DND-41 (cell line): ENCODE results near the gene HMGXB3.

Experiments used
- ATAC-seq: fragments of 200-7000 bp; cut with Tn5 transposase; 3 replicates; pipeline ENCODE4 v1.9.1; 2021; ENCODE audit warnings: low read depth; ENCODE audit not compliant: insufficient read depth
- DNase-seq: peaks from one replicate; pipeline ENCODE4 v3.0.0-alpha.2; 2020
- H2AFZ ChIP-seq: 2 replicates; pipeline ENCODE4 v1.6.0; 2012; ENCODE audit warnings: low read depth, low read length
- H3K27ac ChIP-seq: 2 replicates; pipeline ENCODE4 v1.5.1; 2012; ENCODE audit warnings: low read length, inconsistent platforms
- H3K27me3 ChIP-seq: fragments of 200-600 bp; sonication (generic); 2 replicates; pipeline ENCODE4 v1.6.0; 2012; ENCODE audit warnings: low read length, mild to moderate bottlenecking, inconsistent platforms; ENCODE audit not compliant: insufficient read depth, poor library complexity
- H3K36me3 ChIP-seq: 2 replicates; pipeline ENCODE4 v1.5.1; 2012; ENCODE audit warnings: low read length, inconsistent platforms; ENCODE audit not compliant: insufficient read depth
- H3K4me1 ChIP-seq: 2 replicates; pipeline ENCODE4 v1.5.1; 2012; ENCODE audit warnings: mild to moderate bottlenecking, low read length; ENCODE audit not compliant: insufficient read depth
- H3K4me2 ChIP-seq: 2 replicates; pipeline ENCODE4 v1.6.0; 2012; ENCODE audit warnings: mild to moderate bottlenecking, moderate library complexity, low read length, inconsistent platforms; ENCODE audit not compliant: insufficient read depth
- H3K4me3 ChIP-seq, 2 experiments: fragments of 200-600 bp in 1 of 2; shearing (Covaris generic) in 1 of 2; 2 replicates each; pipeline ENCODE4 v1.5.1; 2012 to 2016; ENCODE audit warnings: inconsistent platforms in 2 of 2, low read length in 2 of 2, mild to moderate bottlenecking in 2 of 2, low read depth in 1 of 2, moderate library complexity in 1 of 2
- H3K79me2 ChIP-seq: 2 replicates; pipeline ENCODE4 v1.6.0; 2012; ENCODE audit warnings: low read length, inconsistent platforms; ENCODE audit not compliant: insufficient read depth
- H3K9ac ChIP-seq: 2 replicates; pipeline ENCODE4 v1.6.0; 2012; ENCODE audit warnings: low read depth, mild to moderate bottlenecking, inconsistent platforms, low read length, moderate library complexity
- H3K9me3 ChIP-seq: 2 replicates; pipeline ENCODE4 v1.5.1; 2012; ENCODE audit warnings: low read length, moderate library complexity, mild to moderate bottlenecking, inconsistent platforms; ENCODE audit not compliant: insufficient read depth, severe bottlenecking
- H4K20me1 ChIP-seq: 2 replicates; pipeline ENCODE4 v1.6.0; 2012; ENCODE audit warnings: low read length; ENCODE audit not compliant: insufficient read depth
- CTCF ChIP-seq: IDR thresholded peaks from 2 replicates; pipeline ENCODE4 v1.5.1; 2012; ENCODE audit warnings: borderline replicate concordance, low read length, moderate library complexity, mild to moderate bottlenecking; ENCODE audit not compliant: poor library complexity, severe bottlenecking; ENCODE audit errors: extremely low read depth
- EZH2 ChIP-seq: IDR thresholded peaks from 3 replicates; pipeline ENCODE4 v1.6.1; 2012; ENCODE audit warnings: borderline replicate concordance, low read depth, mild to moderate bottlenecking, moderate library complexity, low read length, inconsistent platforms; ENCODE audit not compliant: severe bottlenecking

The HMGXB3 gene

GRCh38 chr5:150068071-150068470, 67.5 kb downstream of the HMGXB3 start:
- H3K4me2 ChIP-seq: no peak overlapping the region
- H3K4me3 ChIP-seq: no peak overlapping the region
- H3K27me3 ChIP-seq: peaks cover 6% of the 10 kb centered on the region
- no peaks in the 10 kb centered on the region for H3K36me3 ChIP-seq
- H4K20me1 ChIP-seq: no peaks in the 10 kb centered on the region
- no peak for DNase-seq
- no peaks in the 10 kb centered on the region for H3K9me3 ChIP-seq
- H3K27ac ChIP-seq: no peak overlapping the region
- no peak overlapping the region for H2AFZ ChIP-seq
- no peak for ATAC-seq
- TF ChIP-seq CTCF (no peak), EZH2 (no peak)
- no peaks in the 10 kb centered on the region for H3K79me2 ChIP-seq
- H3K4me1 ChIP-seq: no peaks in the 10 kb centered on the region
- H3K9ac ChIP-seq: no peak overlapping the region

GRCh38 chr5:150068472-150068871, 67.9 kb downstream of the HMGXB3 start:
- Histone ChIP-seq H3K27ac (no peak overlapping the region), H4K20me1 (no peaks in the 10 kb centered on the region), H3K79me2 (no peaks in the 10 kb centered on the region), H3K27me3 (peaks cover 5% of the 10 kb centered on the region), H3K4me1 (no peaks in the 10 kb centered on the region), H3K36me3 (no peaks in the 10 kb centered on the region), H3K9me3 (no peaks in the 10 kb centered on the region), H2AFZ (no peak overlapping the region), H3K9ac (no peak overlapping the region), H3K4me2 (no peak overlapping the region), H3K4me3 (no peak overlapping the region)
- TF ChIP-seq EZH2 (no peak), CTCF (no peak)
- DNase-seq: no peak
- ATAC-seq: no peak

GRCh38 chr5:150068961-150069645, 68.6 kb downstream of the HMGXB3 start:
- ATAC-seq (no peak), DNase-seq (no peak)
- no peaks in the 10 kb centered on the region for H4K20me1 ChIP-seq
- H3K27me3 ChIP-seq: no peaks in the 10 kb centered on the region
- no peak overlapping the region for H3K9ac ChIP-seq
- H3K4me1 ChIP-seq: no peaks in the 10 kb centered on the region
- no peaks in the 10 kb centered on the region for H3K9me3 ChIP-seq
- H3K27ac ChIP-seq: no peak overlapping the region
- H3K4me3 ChIP-seq: no peak overlapping the region
- H3K79me2 ChIP-seq: no peaks in the 10 kb centered on the region
- H3K4me2 ChIP-seq: no peak overlapping the region
- no peak for TF ChIP-seq EZH2
- no peaks in the 10 kb centered on the region for H3K36me3 ChIP-seq
- no peak overlapping the region for H2AFZ ChIP-seq

- no peaks in the 10 kb centered on the region for H3K4me1 ChIP-seq
- no peak overlapping the region for H3K4me2 ChIP-seq
- DNase-seq (no peak), ATAC-seq (no peak)
- no peak for TF ChIP-seq CTCF
- no peak for TF ChIP-seq EZH2
- no peak overlapping the region for H3K27ac ChIP-seq
- no peak overlapping the region for H3K4me3 ChIP-seq
- H3K9me3 ChIP-seq: no peaks in the 10 kb centered on the region
- no peaks in the 10 kb centered on the region for H3K79me2 ChIP-seq
- H4K20me1 ChIP-seq: no peaks in the 10 kb centered on the region
- no peak overlapping the region for H3K9ac ChIP-seq
- no peaks in the 10 kb centered on the region for H3K36me3 ChIP-seq
- H3K27me3 ChIP-seq: no peaks in the 10 kb centered on the region
- H2AFZ ChIP-seq: no peak overlapping the region
Measured at GRCh38 chr5:150069672-150070627, 69.4 kb downstream of the HMGXB3 start.
